Liver (tissue), 9 donors: ENCODE results near the gene AFDN. TPM values are rescaled to one million over a fixed set of nuclear protein-coding genes. Genes with fewer than 3 reads are reported as not detected.
A peak's percentile ranks its signal among the peaks of the same experiment; 100 is the strongest.
"Not testable (repeated sequence)": the region's sequence is repeated elsewhere in the genome, so short reads cannot be mapped to it uniquely, and the experiment has no call there.

Experiments used
- DNase-seq: peaks from one replicate; pipeline ENCODE4 v3.0.0-alpha.2; 2017; ENCODE audit warnings: low spot score
- H3K27ac ChIP-seq, 2 donors: one replicate each; pipeline ENCODE4 v1.7.0; 2013; ENCODE audit warnings: inconsistent platforms in 2 of 2, low read length in 2 of 2, control low read depth in 1 of 2, low read depth in 1 of 2, mild to moderate bottlenecking in 1 of 2
- H3K27me3 ChIP-seq, 4 donors: one replicate each; pipeline versions ENCODE4 v1.6.1 to v1.7.0; 2013; ENCODE audit warnings: low read length in 3 of 4, inconsistent platforms in 1 of 4, mild to moderate bottlenecking in 1 of 4, moderate library complexity in 1 of 4; ENCODE audit not compliant: control insufficient read depth in 4 of 4, insufficient read depth in 4 of 4
- H3K36me3 ChIP-seq, 4 donors: one replicate each; pipeline versions ENCODE4 v1.6.1 to v1.7.0; 2013; ENCODE audit warnings: low read length in 3 of 4, mild to moderate bottlenecking in 3 of 4, low read depth in 1 of 4, moderate library complexity in 1 of 4; ENCODE audit not compliant: control insufficient read depth in 4 of 4, insufficient read depth in 3 of 4
- H3K4me1 ChIP-seq, 4 donors: one replicate each; pipeline versions ENCODE4 v1.6.1 to v1.7.0; 2013; ENCODE audit warnings: low read length in 3 of 4, mild to moderate bottlenecking in 3 of 4, moderate library complexity in 1 of 4; ENCODE audit not compliant: control insufficient read depth in 4 of 4, insufficient read depth in 4 of 4
- H3K4me3 ChIP-seq, 3 donors: one replicate each; pipeline versions ENCODE4 v1.6.1 to v1.7.0; 2013; ENCODE audit warnings: low read length in 3 of 3, control low read depth in 1 of 3, low read depth in 1 of 3, mild to moderate bottlenecking in 1 of 3
- H3K9ac ChIP-seq, 2 donors: one replicate each; pipeline ENCODE4 v1.7.0; 2013; ENCODE audit warnings: low read length in 2 of 2, mild to moderate bottlenecking in 2 of 2, moderate library complexity in 2 of 2, control low read depth in 1 of 2, low read depth in 1 of 2
- H3K9me3 ChIP-seq, 4 donors: one replicate each; pipeline versions ENCODE4 v1.6.1 to v1.7.0; 2013; ENCODE audit warnings: low read length in 3 of 4; ENCODE audit not compliant: control insufficient read depth in 4 of 4
- CTCF ChIP-seq: fragments of 150-350 bp; IDR thresholded peaks from 2 replicates; pipeline ENCODE4 v1.5.1; 2017; ENCODE audit warnings: improper control_type of control experiment, low read depth, low read length; ENCODE audit not compliant: missing input control
- EGR1 ChIP-seq, 2 donors: IDR thresholded peaks; 2 replicates each; pipeline ENCODE4 v1.6.1; 2016 to 2018; ENCODE audit warnings: antibody characterized with exemption in 2 of 2, low read depth in 2 of 2
- FOXA2 ChIP-seq: IDR thresholded peaks from 2 replicates; pipeline ENCODE4 v1.6.1; 2016; ENCODE audit warnings: antibody characterized with exemption
- GABPA ChIP-seq, 2 donors: IDR thresholded peaks in 1 of 2; conservative IDR thresholded peaks in 1 of 2; 2 replicates each; pipeline ENCODE4 v1.6.1; 2016; ENCODE audit warnings: antibody characterized with exemption in 2 of 2, mild to moderate bottlenecking in 1 of 2, moderate library complexity in 1 of 2
- HNF4G ChIP-seq: IDR thresholded peaks from 2 replicates; pipeline ENCODE4 v1.6.1; 2016; ENCODE audit warnings: antibody characterized with exemption
- JUND ChIP-seq, 2 donors: IDR thresholded peaks; 2 replicates each; pipeline ENCODE4 v1.6.1; 2016; ENCODE audit warnings: antibody characterized with exemption in 2 of 2
- NR2F2 ChIP-seq: IDR thresholded peaks from 2 replicates; pipeline ENCODE4 v1.6.1; 2016; ENCODE audit warnings: antibody characterized with exemption
- RAD21 ChIP-seq, 2 donors: IDR thresholded peaks; 2 replicates each; pipeline ENCODE4 v1.6.1; 2016; ENCODE audit warnings: antibody characterized with exemption in 2 of 2, mild to moderate bottlenecking in 2 of 2
- RXRA ChIP-seq, 2 donors: IDR thresholded peaks; 2 replicates each; pipeline ENCODE4 v1.6.1; 2017 to 2018; ENCODE audit warnings: antibody characterized with exemption in 2 of 2, mild to moderate bottlenecking in 1 of 2
- SP1 ChIP-seq: IDR thresholded peaks from 2 replicates; pipeline ENCODE4 v1.6.1; 2018; ENCODE audit warnings: antibody characterized with exemption, mild to moderate bottlenecking
- YY1 ChIP-seq: IDR thresholded peaks from 2 replicates; pipeline ENCODE4 v1.6.1; 2016; ENCODE audit warnings: antibody characterized with exemption, mild to moderate bottlenecking
- WGBS: extraction: QIAGEN DNeasy Blood & Tissue Kit; methylation state at CpG from one replicate; pipeline ENCODE4 v1.1.7; 2013; 5-methylcytosine and 5-hydroxymethylcytosine counted together
- polyA plus RNA-seq, 2 donors: library from polyadenylated mRNA; stranded (reverse) in 1 of 2; unstranded in 1 of 2; fragments of 200-250 nt in 1 of 2; fragments of >200 nt in 1 of 2; fragmentation: Nextera tagmentation in 1 of 2; extraction: Ambion mirVana in 1 of 2; gene quantifications; one replicate each; pipeline versions ENCODE4 v1.2.1 to v1.2.3, GENCODE V29; 2013 to 2015
- total RNA-seq, 2 donors: library from RNA; depleted of rRNA; stranded (reverse); fragments of >200 nt; gene quantifications; one replicate each; pipeline ENCODE4 v1.2.3, GENCODE V29; 2014
- TF ChIP-seq, protein P1 (sequence below): IDR thresholded peaks from 2 replicates; pipeline ENCODE4 v1.6.1; 2016; ENCODE audit warnings: antibody characterized with exemption
- TF ChIP-seq, protein P2 (sequence below): IDR thresholded peaks from 2 replicates; pipeline ENCODE4 v1.6.1; 2016; ENCODE audit warnings: antibody characterized with exemption, mild to moderate bottlenecking
- TF ChIP-seq, protein P3 (sequence below): IDR thresholded peaks from 2 replicates; pipeline ENCODE4 v1.6.1; 2016; ENCODE audit warnings: antibody characterized with exemption
- TF ChIP-seq, protein P4 (sequence below): IDR thresholded peaks from 2 replicates; pipeline ENCODE4 v1.6.1; 2016; ENCODE audit warnings: antibody characterized with exemption
- donor health status: healthy.
- donor health status: healthy.
- donor health status: healthy.
- donor health status: healthy.
- donor health status: healthy.

The AFDN gene
- total and polyA plus RNA-seq, 4 donors: 21.3 to 145 (median 29.3) TPM

- Histone ChIP-seq H3K4me3 (no peak overlapping the region), H3K27me3 (no peaks in the 10 kb centered on the region), H3K9me3 (no peaks in the 10 kb centered on the region), H3K27ac (no peak overlapping the region), H3K36me3 (no peaks in the 10 kb centered on the region), H3K9ac (no peak overlapping the region), H3K4me1 (no peaks in the 10 kb centered on the region)
- WGBS: 88% methylated on average over 13 of the region's 13 CpGs
- TF ChIP-seq JUND (IDR thresholded peaks at IDR 0.05): no peak
- TF ChIP-seq, protein P1, sequence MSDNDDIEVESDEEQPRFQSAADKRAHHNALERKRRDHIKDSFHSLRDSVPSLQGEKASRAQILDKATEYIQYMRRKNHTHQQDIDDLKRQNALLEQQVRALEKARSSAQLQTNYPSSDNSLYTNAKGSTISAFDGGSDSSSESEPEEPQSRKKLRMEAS: no peak
- no peak for TF ChIP-seq YY1
- TF ChIP-seq RXRA (IDR thresholded peaks at IDR 0.05): no peak
- no peak for TF ChIP-seq HNF4G
- TF ChIP-seq, protein P2, sequence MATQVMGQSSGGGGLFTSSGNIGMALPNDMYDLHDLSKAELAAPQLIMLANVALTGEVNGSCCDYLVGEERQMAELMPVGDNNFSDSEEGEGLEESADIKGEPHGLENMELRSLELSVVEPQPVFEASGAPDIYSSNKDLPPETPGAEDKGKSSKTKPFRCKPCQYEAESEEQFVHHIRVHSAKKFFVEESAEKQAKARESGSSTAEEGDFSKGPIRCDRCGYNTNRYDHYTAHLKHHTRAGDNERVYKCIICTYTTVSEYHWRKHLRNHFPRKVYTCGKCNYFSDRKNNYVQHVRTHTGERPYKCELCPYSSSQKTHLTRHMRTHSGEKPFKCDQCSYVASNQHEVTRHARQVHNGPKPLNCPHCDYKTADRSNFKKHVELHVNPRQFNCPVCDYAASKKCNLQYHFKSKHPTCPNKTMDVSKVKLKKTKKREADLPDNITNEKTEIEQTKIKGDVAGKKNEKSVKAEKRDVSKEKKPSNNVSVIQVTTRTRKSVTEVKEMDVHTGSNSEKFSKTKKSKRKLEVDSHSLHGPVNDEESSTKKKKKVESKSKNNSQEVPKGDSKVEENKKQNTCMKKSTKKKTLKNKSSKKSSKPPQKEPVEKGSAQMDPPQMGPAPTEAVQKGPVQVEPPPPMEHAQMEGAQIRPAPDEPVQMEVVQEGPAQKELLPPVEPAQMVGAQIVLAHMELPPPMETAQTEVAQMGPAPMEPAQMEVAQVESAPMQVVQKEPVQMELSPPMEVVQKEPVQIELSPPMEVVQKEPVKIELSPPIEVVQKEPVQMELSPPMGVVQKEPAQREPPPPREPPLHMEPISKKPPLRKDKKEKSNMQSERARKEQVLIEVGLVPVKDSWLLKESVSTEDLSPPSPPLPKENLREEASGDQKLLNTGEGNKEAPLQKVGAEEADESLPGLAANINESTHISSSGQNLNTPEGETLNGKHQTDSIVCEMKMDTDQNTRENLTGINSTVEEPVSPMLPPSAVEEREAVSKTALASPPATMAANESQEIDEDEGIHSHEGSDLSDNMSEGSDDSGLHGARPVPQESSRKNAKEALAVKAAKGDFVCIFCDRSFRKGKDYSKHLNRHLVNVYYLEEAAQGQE: no peak
- no peak for TF ChIP-seq FOXA2
- DNase-seq: peak; percentile 1
Measured at GRCh38 chr6:168000198-168001028, 173.7 kb downstream of the AFDN start.

- H3K27me3 ChIP-seq: no peaks in the 10 kb centered on the region
- H3K27ac ChIP-seq: no peak overlapping the region
- WGBS: 94% methylated on average over 10 of the region's 10 CpGs
- H3K4me1 ChIP-seq: no peaks in the 10 kb centered on the region
- TF ChIP-seq, protein P3, sequence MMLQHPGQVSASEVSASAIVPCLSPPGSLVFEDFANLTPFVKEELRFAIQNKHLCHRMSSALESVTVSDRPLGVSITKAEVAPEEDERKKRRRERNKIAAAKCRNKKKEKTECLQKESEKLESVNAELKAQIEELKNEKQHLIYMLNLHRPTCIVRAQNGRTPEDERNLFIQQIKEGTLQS: no peak
- TF ChIP-seq CTCF: no peak
- TF ChIP-seq EGR1 (IDR thresholded peaks at IDR 0.05; ENCODE audit: low read depth in 2 of 2): no peak
- TF ChIP-seq GABPA (IDR thresholded peaks at IDR 0.05 in 1 of 2, conservative IDR thresholded peaks at IDR 0.05 in 1 of 2): no peak
- TF ChIP-seq, protein P1: no peak
- TF ChIP-seq, protein P4, sequence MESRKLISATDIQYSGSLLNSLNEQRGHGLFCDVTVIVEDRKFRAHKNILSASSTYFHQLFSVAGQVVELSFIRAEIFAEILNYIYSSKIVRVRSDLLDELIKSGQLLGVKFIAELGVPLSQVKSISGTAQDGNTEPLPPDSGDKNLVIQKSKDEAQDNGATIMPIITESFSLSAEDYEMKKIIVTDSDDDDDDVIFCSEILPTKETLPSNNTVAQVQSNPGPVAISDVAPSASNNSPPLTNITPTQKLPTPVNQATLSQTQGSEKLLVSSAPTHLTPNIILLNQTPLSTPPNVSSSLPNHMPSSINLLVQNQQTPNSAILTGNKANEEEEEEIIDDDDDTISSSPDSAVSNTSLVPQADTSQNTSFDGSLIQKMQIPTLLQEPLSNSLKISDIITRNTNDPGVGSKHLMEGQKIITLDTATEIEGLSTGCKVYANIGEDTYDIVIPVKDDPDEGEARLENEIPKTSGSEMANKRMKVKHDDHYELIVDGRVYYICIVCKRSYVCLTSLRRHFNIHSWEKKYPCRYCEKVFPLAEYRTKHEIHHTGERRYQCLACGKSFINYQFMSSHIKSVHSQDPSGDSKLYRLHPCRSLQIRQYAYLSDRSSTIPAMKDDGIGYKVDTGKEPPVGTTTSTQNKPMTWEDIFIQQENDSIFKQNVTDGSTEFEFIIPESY: no peak
- no peak for TF ChIP-seq NR2F2
- no peak for TF ChIP-seq YY1
- no peak for TF ChIP-seq JUND (IDR thresholded peaks at IDR 0.05)
- no peak for TF ChIP-seq RAD21 (IDR thresholded peaks at IDR 0.05)
- no peak for TF ChIP-seq SP1
- no peaks in the 10 kb centered on the region for H3K36me3 ChIP-seq
- no peaks in the 10 kb centered on the region for H3K9me3 ChIP-seq
- H3K9ac ChIP-seq: no peak overlapping the region
- DNase-seq: peak; percentile 19
- H3K4me3 ChIP-seq: no peak overlapping the region
Measured at GRCh38 chr6:168001029-168001332, 174.3 kb downstream of the AFDN start.

DNA sequence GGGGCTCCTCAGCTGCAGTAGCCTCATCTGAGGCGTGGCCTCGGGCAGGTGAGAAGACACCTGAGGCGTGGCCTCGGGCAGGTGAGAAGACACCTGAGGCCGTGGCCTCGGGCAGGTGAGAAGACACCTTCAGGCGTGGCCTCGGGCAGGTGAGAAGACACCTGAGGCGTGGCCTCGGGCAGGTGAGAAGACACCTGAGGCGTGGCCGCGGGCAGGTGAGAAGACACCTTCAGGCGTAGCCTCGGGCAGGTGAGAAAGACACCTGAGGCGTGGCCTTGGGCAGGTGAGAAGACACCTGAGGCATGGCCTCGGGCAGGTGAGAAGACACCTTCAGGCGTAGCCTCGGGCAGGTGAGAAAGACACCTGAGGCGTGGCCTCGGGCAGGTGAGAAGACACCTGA is 174.8 kb downstream of the AFDN start:
- H3K27ac ChIP-seq, H3K4me1 ChIP-seq, DNase-seq, H3K9me3 ChIP-seq, H3K27me3 ChIP-seq, H3K4me3 ChIP-seq, H3K36me3 ChIP-seq, H3K9ac ChIP-seq: not testable (repeated sequence)
- 85% methylated on average over 19 of the region's 21 CpGs for WGBS
